ENCODE results near the gene AP2A1. TPM values are rescaled to one million over a fixed set of nuclear protein-coding genes. Genes with fewer than 3 reads are reported as not detected.

The AP2A1 gene
- total and polyA plus RNA-seq, 9 of the 15 experiments (the other 6 are each of a cell fraction or from before 2014, with no cell fraction given): 0.55 to 150 (median 31.9) TPM

DNA sequence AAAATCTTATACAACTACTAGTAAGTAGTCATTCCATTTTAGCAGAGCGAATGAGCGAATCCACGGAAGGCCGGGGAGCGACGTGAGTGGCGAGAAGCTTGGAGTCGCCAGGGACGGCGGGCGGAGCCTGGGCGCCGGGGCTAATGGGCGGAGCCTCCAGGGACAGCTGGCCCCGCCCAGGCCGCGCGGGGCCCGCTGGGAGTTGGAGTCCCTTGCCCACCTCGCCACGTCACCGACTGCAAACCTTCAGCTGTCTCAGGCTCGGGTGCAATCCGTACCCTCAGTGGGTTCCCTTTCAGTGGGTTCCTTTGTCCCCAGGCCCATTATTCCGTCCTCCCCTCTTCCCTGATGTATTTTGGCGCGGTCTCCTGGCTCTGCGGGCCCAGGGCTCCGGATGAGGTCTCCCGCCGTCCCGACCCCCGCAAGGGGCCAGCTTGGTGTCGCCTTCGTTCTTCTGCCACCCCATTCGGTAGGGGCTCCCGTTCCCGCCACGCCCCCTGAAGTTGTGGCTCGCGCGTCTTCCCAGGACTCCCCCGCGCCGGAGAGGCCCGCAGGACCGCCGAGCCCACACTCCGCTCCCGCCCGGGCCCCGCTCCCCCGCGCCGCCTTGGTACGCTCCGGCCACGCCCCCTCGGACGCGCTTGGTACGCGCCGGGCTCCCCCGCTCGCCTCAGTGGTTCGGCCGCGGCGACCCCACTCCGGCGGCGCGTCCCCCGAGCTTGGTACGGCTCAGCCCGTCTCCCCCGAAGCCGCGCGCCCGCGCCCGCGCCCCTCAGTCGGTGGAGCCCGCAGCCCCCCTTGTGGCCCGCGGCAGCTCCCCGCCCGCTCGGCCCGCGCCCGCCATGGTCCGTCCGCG, 83.9 kb downstream of the AP2A1 start, which contains the start of gene PTOV1 (continued):
- TF ChIP-seq, protein P1, sequence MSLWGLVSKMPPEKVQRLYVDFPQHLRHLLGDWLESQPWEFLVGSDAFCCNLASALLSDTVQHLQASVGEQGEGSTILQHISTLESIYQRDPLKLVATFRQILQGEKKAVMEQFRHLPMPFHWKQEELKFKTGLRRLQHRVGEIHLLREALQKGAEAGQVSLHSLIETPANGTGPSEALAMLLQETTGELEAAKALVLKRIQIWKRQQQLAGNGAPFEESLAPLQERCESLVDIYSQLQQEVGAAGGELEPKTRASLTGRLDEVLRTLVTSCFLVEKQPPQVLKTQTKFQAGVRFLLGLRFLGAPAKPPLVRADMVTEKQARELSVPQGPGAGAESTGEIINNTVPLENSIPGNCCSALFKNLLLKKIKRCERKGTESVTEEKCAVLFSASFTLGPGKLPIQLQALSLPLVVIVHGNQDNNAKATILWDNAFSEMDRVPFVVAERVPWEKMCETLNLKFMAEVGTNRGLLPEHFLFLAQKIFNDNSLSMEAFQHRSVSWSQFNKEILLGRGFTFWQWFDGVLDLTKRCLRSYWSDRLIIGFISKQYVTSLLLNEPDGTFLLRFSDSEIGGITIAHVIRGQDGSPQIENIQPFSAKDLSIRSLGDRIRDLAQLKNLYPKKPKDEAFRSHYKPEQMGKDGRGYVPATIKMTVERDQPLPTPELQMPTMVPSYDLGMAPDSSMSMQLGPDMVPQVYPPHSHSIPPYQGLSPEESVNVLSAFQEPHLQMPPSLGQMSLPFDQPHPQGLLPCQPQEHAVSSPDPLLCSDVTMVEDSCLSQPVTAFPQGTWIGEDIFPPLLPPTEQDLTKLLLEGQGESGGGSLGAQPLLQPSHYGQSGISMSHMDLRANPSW (CRISPR knock-in tag; IDR thresholded peaks at IDR 0.05): peak; percentile 53
- no peak for TF ChIP-seq ZNF707 (CRISPR knock-in tag; conservative IDR thresholded peaks at IDR 0.05)
- peak; percentile 16; the same call in 1 of the 2 replicates for TF ChIP-seq TCF3 (CRISPR knock-in tag; IDR thresholded peaks at IDR 0.05)
- no peak for TF ChIP-seq ZNF76 (CRISPR knock-in tag; IDR thresholded peaks at IDR 0.05; ENCODE audit: borderline replicate concordance)
- peak; percentile 76 for TF ChIP-seq TBP (optimal IDR thresholded peaks at IDR 0.05; ENCODE audit: low read depth, low read length)
- TF ChIP-seq RBBP5 (IDR thresholded peaks at IDR 0.05; ENCODE audit: borderline replicate concordance, insufficient read depth, low read length, poor library complexity, severe bottlenecking): peak; percentile 87
- TF ChIP-seq CREB1 (IDR thresholded peaks at IDR 0.05): peak; percentile 96
- peak; percentile 97 for TF ChIP-seq CREB1 (CRISPR knock-in tag; IDR thresholded peaks at IDR 0.05)
- TF ChIP-seq, protein P2, sequence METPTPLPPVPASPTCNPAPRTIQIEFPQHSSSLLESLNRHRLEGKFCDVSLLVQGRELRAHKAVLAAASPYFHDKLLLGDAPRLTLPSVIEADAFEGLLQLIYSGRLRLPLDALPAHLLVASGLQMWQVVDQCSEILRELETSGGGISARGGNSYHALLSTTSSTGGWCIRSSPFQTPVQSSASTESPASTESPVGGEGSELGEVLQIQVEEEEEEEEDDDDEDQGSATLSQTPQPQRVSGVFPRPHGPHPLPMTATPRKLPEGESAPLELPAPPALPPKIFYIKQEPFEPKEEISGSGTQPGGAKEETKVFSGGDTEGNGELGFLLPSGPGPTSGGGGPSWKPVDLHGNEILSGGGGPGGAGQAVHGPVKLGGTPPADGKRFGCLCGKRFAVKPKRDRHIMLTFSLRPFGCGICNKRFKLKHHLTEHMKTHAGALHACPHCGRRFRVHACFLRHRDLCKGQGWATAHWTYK (CRISPR knock-in tag; IDR thresholded peaks at IDR 0.05): peak; percentile 64; the same call in 1 of the 2 replicates
- TF ChIP-seq NBN (IDR thresholded peaks at IDR 0.05; ENCODE audit: low read depth): peak; percentile 83; the same call in 1 of the 2 replicates
- no peak for TF ChIP-seq GMEB1 (CRISPR knock-in tag; IDR thresholded peaks at IDR 0.05)
- peak; percentile 80 for TF ChIP-seq SUPT5H (IDR thresholded peaks at IDR 0.05)
- TF ChIP-seq NRF1 (conservative IDR thresholded peaks at IDR 0.05 in 1 of 2, IDR thresholded peaks at IDR 0.05 in 1 of 2): peak; percentile 80 to 82
- peak; percentile 53; the same call in 1 of the 2 replicates for TF ChIP-seq GABPA (tag; conservative IDR thresholded peaks at IDR 0.05; ENCODE audit: low read depth)
- TF ChIP-seq HCFC1 (IDR thresholded peaks at IDR 0.05; ENCODE audit: low read depth, low read length): peak; percentile 92
- peak; percentile 63; the same call in 1 of the 2 replicates for TF ChIP-seq GATAD2A (IDR thresholded peaks at IDR 0.05)
- TF ChIP-seq, protein P3, sequence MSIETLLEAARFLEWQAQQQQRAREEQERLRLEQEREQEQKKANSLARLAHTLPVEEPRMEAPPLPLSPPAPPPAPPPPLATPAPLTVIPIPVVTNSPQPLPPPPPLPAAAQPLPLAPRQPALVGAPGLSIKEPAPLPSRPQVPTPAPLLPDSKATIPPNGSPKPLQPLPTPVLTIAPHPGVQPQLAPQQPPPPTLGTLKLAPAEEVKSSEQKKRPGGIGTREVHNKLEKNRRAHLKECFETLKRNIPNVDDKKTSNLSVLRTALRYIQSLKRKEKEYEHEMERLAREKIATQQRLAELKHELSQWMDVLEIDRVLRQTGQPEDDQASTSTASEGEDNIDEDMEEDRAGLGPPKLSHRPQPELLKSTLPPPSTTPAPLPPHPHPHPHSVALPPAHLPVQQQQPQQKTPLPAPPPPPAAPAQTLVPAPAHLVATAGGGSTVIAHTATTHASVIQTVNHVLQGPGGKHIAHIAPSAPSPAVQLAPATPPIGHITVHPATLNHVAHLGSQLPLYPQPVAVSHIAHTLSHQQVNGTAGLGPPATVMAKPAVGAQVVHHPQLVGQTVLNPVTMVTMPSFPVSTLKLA (conservative IDR thresholded peaks at IDR 0.05): peak; percentile 74 to 90
